DMS153 treated with DMSO at 0.1 percent for 48 hours (cell line): ENCODE measurements around the gene RBM25.
"Not testable (repeated sequence)": the region's sequence is repeated elsewhere in the genome, so short reads cannot be mapped to it uniquely, and the experiment has no call there.

Experiments used
- DNase-seq: peaks from one replicate; lab custom pipeline; 2025; ENCODE audit not compliant: unreplicated experiment; lab: John Stamatoyannopoulos, UW

RBM25 gene

DNA sequence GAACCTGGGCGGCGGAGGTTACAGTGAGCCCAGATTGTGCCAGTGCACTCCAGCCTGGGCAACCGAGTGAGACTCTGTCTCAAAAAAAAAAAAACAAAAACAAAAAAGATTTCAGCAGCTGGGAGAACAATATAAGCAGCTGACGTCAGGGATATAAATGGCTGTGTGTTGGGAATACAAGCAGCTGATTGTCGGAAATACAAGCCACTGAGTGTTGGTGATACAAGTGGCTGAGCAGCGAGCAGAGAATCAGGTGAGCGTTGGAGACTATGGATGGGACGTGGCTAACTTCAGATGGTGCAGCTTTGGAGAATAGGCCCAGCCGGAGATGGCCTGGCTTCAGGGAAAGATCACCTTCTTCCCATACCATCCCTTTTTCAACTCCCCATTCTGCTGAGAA lies 109.9 kb downstream of the RBM25 start:
- DNase-seq, result no peak

DNA sequence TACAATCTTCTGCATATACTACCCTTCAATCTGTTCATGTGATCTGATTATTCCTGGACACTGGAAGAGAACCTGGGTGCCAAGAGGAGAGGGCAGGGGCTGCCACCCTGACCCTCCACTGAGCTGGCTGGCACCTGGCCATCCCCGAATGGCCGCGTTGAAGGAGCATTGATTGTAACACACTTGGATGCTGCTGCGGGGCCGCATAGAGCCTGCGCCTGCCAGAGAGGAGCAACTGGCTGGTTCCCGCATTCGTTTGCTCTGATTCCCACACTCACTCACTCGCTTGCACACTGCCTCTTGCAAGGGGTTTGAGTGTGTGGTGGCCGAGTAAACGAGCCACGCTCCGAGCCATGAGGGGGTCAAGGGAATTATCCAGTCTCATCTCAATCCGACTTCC lies 110.4 kb downstream of the RBM25 start:
- no peak for DNase-seq

DNA sequence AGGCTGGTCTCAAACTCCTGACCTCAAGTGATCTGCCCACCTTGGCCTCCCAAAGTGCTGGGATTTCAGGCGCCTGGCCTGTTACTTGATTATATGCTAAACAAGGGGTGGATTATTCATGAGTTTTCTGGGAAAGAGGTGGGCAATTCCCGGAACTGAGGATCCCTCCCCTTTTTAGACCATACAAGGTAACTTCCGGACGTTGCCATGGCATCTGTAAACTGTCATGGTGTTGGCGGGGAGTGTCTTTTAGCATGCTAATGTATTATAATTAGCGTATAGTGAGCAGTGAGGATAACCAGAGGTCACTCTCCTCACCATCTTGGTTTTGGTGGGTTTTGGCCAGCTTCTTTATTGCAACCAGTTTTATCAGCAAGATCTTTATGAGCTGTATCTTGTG lies 111.5 kb downstream of the RBM25 start:
- not testable (repeated sequence) for DNase-seq

DNA sequence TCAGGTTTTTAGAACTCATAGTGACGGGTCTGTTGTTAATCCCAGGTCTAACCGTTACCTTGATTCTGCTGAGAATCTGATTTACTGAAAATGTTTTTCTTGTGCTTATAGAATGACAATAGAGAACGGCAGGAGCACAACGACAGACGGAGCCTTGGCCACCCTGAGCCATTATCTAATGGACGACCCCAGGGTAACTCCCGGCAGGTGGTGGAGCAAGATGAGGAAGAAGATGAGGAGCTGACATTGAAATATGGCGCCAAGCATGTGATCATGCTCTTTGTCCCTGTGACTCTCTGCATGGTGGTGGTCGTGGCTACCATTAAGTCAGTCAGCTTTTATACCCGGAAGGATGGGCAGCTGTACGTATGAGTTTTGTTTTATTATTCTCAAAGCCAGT lies 112.4 kb downstream of the RBM25 start:
- no peak for DNase-seq

DNA sequence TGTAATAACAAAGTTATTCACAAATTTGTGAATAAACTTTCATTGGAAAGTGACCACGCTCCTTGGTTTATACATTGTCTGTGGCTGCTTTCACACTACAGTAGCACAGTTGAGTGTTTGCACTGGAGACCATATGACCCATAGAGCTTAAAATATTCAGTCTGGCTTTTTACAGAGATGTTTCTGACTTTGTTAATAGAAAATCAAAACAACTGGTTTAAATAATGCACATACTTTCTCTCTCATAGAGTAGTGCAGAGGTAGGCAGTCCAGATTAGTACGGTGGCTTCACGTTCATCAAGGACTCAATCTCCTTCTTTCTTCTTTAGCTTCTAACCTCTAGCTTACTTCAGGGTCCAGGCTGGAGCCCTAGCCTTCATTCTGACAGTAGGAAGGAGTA lies 114.2 kb downstream of the RBM25 start:
- DNase-seq, result no peak

DNA sequence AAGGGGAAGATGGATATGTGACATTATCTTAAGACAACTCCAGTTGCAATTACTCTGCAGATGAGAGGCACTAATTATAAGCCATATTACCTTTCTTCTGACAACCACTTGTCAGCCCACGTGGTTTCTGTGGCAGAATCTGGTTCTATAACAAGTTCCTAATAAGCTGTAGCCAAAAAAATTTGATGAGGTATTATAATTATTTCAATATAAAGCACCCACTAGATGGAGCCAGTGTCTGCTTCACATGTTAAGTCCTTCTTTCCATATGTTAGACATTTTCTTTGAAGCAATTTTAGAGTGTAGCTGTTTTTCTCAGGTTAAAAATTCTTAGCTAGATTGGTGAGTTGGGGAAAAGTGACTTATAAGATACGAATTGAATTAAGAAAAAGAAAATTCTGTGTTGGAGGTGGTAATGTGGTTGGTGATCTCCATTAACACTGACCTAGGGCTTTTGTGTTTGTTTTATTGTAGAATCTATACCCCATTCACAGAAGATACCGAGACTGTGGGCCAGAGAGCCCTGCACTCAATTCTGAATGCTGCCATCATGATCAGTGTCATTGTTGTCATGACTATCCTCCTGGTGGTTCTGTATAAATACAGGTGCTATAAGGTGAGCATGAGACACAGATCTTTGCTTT lies 114.9 kb downstream of the RBM25 start:
- DNase-seq, result peak; percentile 4
